DND-41 (cell line): ENCODE measurements around the gene SPTBN5.

Experiments
- ATAC-seq: fragments of 200-7000 bp; cut with Tn5 transposase; 3 replicates; pipeline ENCODE4 v1.9.1; 2021; ENCODE audit warnings: low read depth; ENCODE audit not compliant: insufficient read depth
- DNase-seq: peaks from one replicate; pipeline ENCODE4 v3.0.0-alpha.2; 2020
- H2AFZ ChIP-seq: 2 replicates; pipeline ENCODE4 v1.6.0; 2012; ENCODE audit warnings: low read depth, low read length
- H3K27ac ChIP-seq: 2 replicates; pipeline ENCODE4 v1.5.1; 2012; ENCODE audit warnings: low read length, inconsistent platforms
- H3K27me3 ChIP-seq: fragments of 200-600 bp; sonication (generic); 2 replicates; pipeline ENCODE4 v1.6.0; 2012; ENCODE audit warnings: low read length, mild to moderate bottlenecking, inconsistent platforms; ENCODE audit not compliant: insufficient read depth, poor library complexity
- H3K36me3 ChIP-seq: 2 replicates; pipeline ENCODE4 v1.5.1; 2012; ENCODE audit warnings: low read length, inconsistent platforms; ENCODE audit not compliant: insufficient read depth
- H3K4me1 ChIP-seq: 2 replicates; pipeline ENCODE4 v1.5.1; 2012; ENCODE audit warnings: mild to moderate bottlenecking, low read length; ENCODE audit not compliant: insufficient read depth
- H3K4me2 ChIP-seq: 2 replicates; pipeline ENCODE4 v1.6.0; 2012; ENCODE audit warnings: mild to moderate bottlenecking, moderate library complexity, low read length, inconsistent platforms; ENCODE audit not compliant: insufficient read depth
- H3K4me3 ChIP-seq, 2 experiments: fragments of 200-600 bp in 1 of 2; shearing (Covaris generic) in 1 of 2; 2 replicates each; pipeline ENCODE4 v1.5.1; 2012 to 2016; ENCODE audit warnings: inconsistent platforms in 2 of 2, low read length in 2 of 2, mild to moderate bottlenecking in 2 of 2, low read depth in 1 of 2, moderate library complexity in 1 of 2
- H3K79me2 ChIP-seq: 2 replicates; pipeline ENCODE4 v1.6.0; 2012; ENCODE audit warnings: low read length, inconsistent platforms; ENCODE audit not compliant: insufficient read depth
- H3K9ac ChIP-seq: 2 replicates; pipeline ENCODE4 v1.6.0; 2012; ENCODE audit warnings: low read depth, mild to moderate bottlenecking, inconsistent platforms, low read length, moderate library complexity
- H3K9me3 ChIP-seq: 2 replicates; pipeline ENCODE4 v1.5.1; 2012; ENCODE audit warnings: low read length, moderate library complexity, mild to moderate bottlenecking, inconsistent platforms; ENCODE audit not compliant: insufficient read depth, severe bottlenecking
- H4K20me1 ChIP-seq: 2 replicates; pipeline ENCODE4 v1.6.0; 2012; ENCODE audit warnings: low read length; ENCODE audit not compliant: insufficient read depth
- CTCF ChIP-seq: IDR thresholded peaks from 2 replicates; pipeline ENCODE4 v1.5.1; 2012; ENCODE audit warnings: borderline replicate concordance, low read length, moderate library complexity, mild to moderate bottlenecking; ENCODE audit not compliant: poor library complexity, severe bottlenecking; ENCODE audit errors: extremely low read depth
- EZH2 ChIP-seq: IDR thresholded peaks from 3 replicates; pipeline ENCODE4 v1.6.1; 2012; ENCODE audit warnings: borderline replicate concordance, low read depth, mild to moderate bottlenecking, moderate library complexity, low read length, inconsistent platforms; ENCODE audit not compliant: severe bottlenecking

The SPTBN5 gene

GRCh38 chr15:41829959-41830646 lies 63.8 kb downstream of the SPTBN5 start:
- Histone ChIP-seq H4K20me1 (peaks cover 8% of the 10 kb centered on the region; the same call in 1 of the 2 replicates), H3K36me3 (peaks cover 7% of the 10 kb centered on the region; the same call in 1 of the 2 replicates), H3K27me3 (no peaks in the 10 kb centered on the region), H3K9me3 (no peaks in the 10 kb centered on the region), H3K4me2 (no peak overlapping the region), H3K79me2 (0 out of 2 replicates have a peak, but pooled peaks cover 3% of the 10 kb centered on the region), H3K4me3 (no peak overlapping the region), H3K4me1 (peaks cover 53% of the 10 kb centered on the region), H2AFZ (no peak overlapping the region), H3K27ac (no peak overlapping the region), H3K9ac (no peak overlapping the region)
- no peak for TF ChIP-seq EZH2
- no peak for TF ChIP-seq CTCF
- no peak for DNase-seq
- no peak for ATAC-seq

GRCh38 chr15:41828807-41829141 lies 65.1 kb downstream of the SPTBN5 start:
- H3K36me3 ChIP-seq, result peaks cover 13% of the 10 kb centered on the region
- peak overlapping the region; percentile 59 for H3K9ac ChIP-seq
- peak overlapping the region; percentile 33 to 67; a peak in 3 of 4 replicates for H3K4me3 ChIP-seq
- no peaks in the 10 kb centered on the region for H3K27me3 ChIP-seq
- H3K9me3 ChIP-seq, result no peaks in the 10 kb centered on the region
- no peak for TF ChIP-seq EZH2
- no peak for TF ChIP-seq CTCF
- H3K27ac ChIP-seq, result no peak overlapping the region; the same call in 1 of the 2 replicates
- H4K20me1 ChIP-seq, result peaks cover 8% of the 10 kb centered on the region; the same call in 1 of the 2 replicates
- ATAC-seq (no peak), DNase-seq (no peak)
- H3K4me1 ChIP-seq, result peaks cover 53% of the 10 kb centered on the region
- peak overlapping the region; percentile 85 for H2AFZ ChIP-seq
- peak overlapping the region; percentile 81 for H3K4me2 ChIP-seq
- H3K79me2 ChIP-seq, result 0 out of 2 replicates have a peak, but pooled peaks cover 3% of the 10 kb centered on the region

- Histone ChIP-seq H4K20me1 (peaks cover 8% of the 10 kb centered on the region; the same call in 1 of the 2 replicates), H3K9me3 (no peaks in the 10 kb centered on the region), H3K36me3 (peaks cover 19% of the 10 kb centered on the region), H3K9ac (peak within 1 kb of the TSS; percentile 59), H3K27ac (peak within 1 kb of the TSS; percentile 51), H3K4me2 (peak within 1 kb of the TSS; percentile 81), H3K4me1 (peaks cover 53% of the 10 kb centered on the region), H3K79me2 (0 out of 2 replicates have a peak, but pooled peaks cover 3% of the 10 kb centered on the region), H2AFZ (peak within 1 kb of the TSS; percentile 85), H3K27me3 (no peaks in the 10 kb centered on the region), H3K4me3 (peak within 1 kb of the TSS; percentile 45 to 67; a peak in 3 of 4 replicates)
- TF ChIP-seq EZH2 (no peak), CTCF (no peak)
- DNase-seq, result peak; percentile 89
- peak; percentile 80 for ATAC-seq
These were observed 65.7 kb downstream of the SPTBN5 start, which contains the start of gene JMJD7 for GRCh38 chr15:41827880-41828806. TSS of gene JMJD7 (plus strand) at chr15:41828092. CDS start at chr15:41828125, 33 bp downstream.
